ENCODE measurements around the gene SWI5. TPM values are rescaled to one million over a fixed set of nuclear protein-coding genes. Genes with fewer than 3 reads are reported as not detected.

The SWI5 gene
- polyA plus RNA-seq, 2 donors: 16.9 to 32.7 TPM

DNA sequence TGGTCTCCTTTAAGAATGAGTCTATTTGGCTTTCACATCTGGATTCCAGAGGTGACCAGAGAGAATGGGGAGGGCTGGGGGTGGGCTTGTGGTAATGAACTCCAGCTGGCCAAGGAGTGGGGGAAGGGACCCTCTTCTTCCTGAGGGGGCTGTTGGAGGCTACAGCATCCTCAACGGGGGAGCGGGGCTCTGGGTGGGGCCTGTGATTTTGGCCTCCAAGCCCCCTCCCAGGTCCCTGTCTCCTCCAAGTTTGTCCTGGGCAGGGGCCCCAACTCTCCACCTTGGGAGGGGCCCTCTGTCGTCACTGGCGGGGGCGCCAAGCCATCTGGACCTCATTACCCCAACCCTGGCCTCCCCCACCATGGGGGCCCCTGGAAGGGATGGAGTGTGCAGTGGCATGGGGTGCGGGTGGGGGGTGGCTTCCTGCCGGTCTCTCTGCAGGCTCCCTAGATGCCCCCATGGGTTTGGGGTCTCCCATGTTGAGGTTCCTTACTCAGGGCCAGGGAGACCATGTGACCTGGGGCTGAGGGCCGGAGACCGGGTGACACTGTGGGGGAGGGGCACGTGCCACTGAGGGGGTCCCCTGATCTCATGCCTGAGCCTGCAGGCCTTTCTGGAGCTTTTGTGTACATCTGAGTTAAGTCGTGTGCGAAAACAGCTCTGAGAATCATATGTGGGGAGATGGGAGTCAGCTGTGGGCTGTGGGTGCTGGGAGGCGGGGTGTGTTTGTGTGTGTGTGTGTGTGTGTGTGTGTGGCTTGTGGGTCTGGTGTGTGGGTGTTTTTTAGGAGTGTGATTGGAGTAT lies 32.7 kb upstream of the SWI5 start:
- peak overlapping the region in 1 of 2 donors; percentile 26 for H3K27ac ChIP-seq (ENCODE audit: low read depth in 2 of 2, low read length in 1 of 2)
- H3K4me3 ChIP-seq (ENCODE audit: low read depth in 1 of 2, low read length in 2 of 2): no peak overlapping the region

GRCh38 chr9:128244091-128244836 lies 31.8 kb upstream of the SWI5 start:
- 56 to 66% methylated on average over 11 to 13 of the region's 13 CpGs for WGBS, 2 donors
- H3K36me3 ChIP-seq (ENCODE audit: control insufficient read depth in 2 of 2, insufficient read depth in 2 of 2, low read length in 1 of 2): no peaks in the 10 kb centered on the region
- no peaks in the 10 kb centered on the region for H3K27me3 ChIP-seq (ENCODE audit: control insufficient read depth in 1 of 2, insufficient read depth in 2 of 2, low read length in 2 of 2)
- H3K4me3 ChIP-seq (ENCODE audit: low read depth in 1 of 2, low read length in 2 of 2): no peak overlapping the region
- H3K27ac ChIP-seq (ENCODE audit: low read depth in 2 of 2, low read length in 1 of 2): peak overlapping the region; percentile 20 to 66
- H3K9me3 ChIP-seq (ENCODE audit: control insufficient read depth in 2 of 2, insufficient read depth in 1 of 2, low read depth in 1 of 2, low read length in 1 of 2): no peaks in the 10 kb centered on the region
- peaks cover 0 to 5% of the 10 kb centered on the region in 2 donors for H3K4me1 ChIP-seq (ENCODE audit: control insufficient read depth in 2 of 2, insufficient read depth in 2 of 2, low read length in 1 of 2)

More for the DNA sequence above, 32.7 kb upstream of the SWI5 start:
- H3K9me3 ChIP-seq (ENCODE audit: control insufficient read depth in 2 of 2, insufficient read depth in 1 of 2, low read depth in 1 of 2, low read length in 1 of 2): no peaks in the 10 kb centered on the region
- no peaks in the 10 kb centered on the region for H3K36me3 ChIP-seq (ENCODE audit: control insufficient read depth in 2 of 2, insufficient read depth in 2 of 2, low read length in 1 of 2)
- peaks cover 0 to 5% of the 10 kb centered on the region in 2 donors for H3K4me1 ChIP-seq (ENCODE audit: control insufficient read depth in 2 of 2, insufficient read depth in 2 of 2, low read length in 1 of 2)
- no peaks in the 10 kb centered on the region for H3K27me3 ChIP-seq (ENCODE audit: control insufficient read depth in 1 of 2, insufficient read depth in 2 of 2, low read length in 2 of 2)
- 58 to 64% methylated on average over 13 of the region's 13 CpGs for WGBS, 2 donors

DNA sequence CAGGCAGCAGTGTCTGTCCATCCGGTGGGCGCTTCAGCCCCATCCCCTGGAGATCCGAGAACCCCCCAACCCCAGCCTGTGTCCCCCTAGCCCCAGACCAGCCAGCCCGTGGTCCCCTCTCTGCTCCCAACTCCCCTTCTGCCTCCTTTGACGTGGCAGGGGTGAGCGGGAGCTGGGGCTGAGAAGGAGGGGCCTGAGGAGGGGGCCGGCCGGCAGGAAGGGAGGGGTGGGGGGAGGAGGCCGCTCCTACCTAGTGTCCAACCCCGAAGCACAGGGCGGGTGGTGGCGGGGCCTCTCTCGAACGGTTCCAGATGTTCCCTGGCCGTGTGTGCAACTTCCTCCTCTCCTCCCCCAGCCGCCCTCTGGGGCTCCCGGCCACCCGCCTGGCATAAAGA lies 31.2 kb upstream of the SWI5 start:
- 34% methylated on average over 12 to 18 of the region's 18 CpGs for WGBS, 2 donors
- H3K36me3 ChIP-seq (ENCODE audit: control insufficient read depth in 2 of 2, insufficient read depth in 2 of 2, low read length in 1 of 2): no peaks in the 10 kb centered on the region
- H3K27me3 ChIP-seq (ENCODE audit: control insufficient read depth in 1 of 2, insufficient read depth in 2 of 2, low read length in 2 of 2): no peaks in the 10 kb centered on the region
- no peaks in the 10 kb centered on the region for H3K9me3 ChIP-seq (ENCODE audit: control insufficient read depth in 2 of 2, insufficient read depth in 1 of 2, low read depth in 1 of 2, low read length in 1 of 2)
- H3K4me1 ChIP-seq (ENCODE audit: control insufficient read depth in 2 of 2, insufficient read depth in 2 of 2, low read length in 1 of 2): peaks cover 0 to 6% of the 10 kb centered on the region in 2 donors
- H3K4me3 ChIP-seq (ENCODE audit: low read depth in 1 of 2, low read length in 2 of 2): no peak overlapping the region
- peak overlapping the region in 1 of 2 donors; percentile 20 for H3K27ac ChIP-seq (ENCODE audit: low read depth in 2 of 2, low read length in 1 of 2)

DNA sequence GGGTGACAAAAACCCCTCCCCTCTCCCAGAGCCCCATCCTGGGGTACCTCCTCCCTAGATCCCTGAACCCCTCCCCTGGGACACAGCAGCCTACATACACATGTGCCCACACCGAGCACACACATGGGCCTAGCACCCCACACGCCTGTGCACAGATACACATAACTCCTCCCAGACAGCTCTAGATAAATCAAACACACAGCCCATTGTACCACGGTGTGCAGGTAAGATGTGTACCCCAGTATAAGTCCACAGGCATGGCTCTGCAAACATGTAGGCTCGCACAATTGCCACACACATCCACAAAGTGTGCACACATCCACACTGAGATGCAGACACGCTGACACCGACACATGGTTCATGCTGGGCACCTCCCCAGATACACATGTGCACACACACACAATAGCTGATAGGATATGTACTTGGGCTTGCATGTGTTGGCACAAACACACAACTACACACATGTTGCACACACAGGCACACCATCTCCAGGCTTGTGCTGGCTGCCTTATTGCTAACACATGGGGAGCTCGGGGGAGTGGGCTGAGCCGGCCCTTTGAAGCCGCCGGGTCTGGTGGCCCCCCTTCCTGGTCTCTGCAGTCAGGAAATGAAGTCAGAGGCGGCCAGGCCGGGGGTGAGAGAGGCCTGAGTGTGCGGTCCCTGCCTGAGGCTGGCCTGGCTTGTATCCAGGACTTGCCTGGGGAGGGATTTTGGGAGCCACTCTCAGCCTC lies 30.5 kb upstream of the SWI5 start:
- H3K4me1 ChIP-seq (ENCODE audit: control insufficient read depth in 2 of 2, insufficient read depth in 2 of 2, low read length in 1 of 2): peaks cover under 1 to 9% of the 10 kb centered on the region in 2 donors
- H3K27ac ChIP-seq (ENCODE audit: low read depth in 2 of 2, low read length in 1 of 2): peak overlapping the region in 1 of 2 donors; percentile 7
- no peak overlapping the region for H3K4me3 ChIP-seq (ENCODE audit: low read depth in 1 of 2, low read length in 2 of 2)
- H3K9me3 ChIP-seq (ENCODE audit: control insufficient read depth in 2 of 2, insufficient read depth in 1 of 2, low read depth in 1 of 2, low read length in 1 of 2): no peaks in the 10 kb centered on the region
- WGBS, 2 donors: 53% methylated on average over 13 of the region's 13 CpGs
- no peaks in the 10 kb centered on the region for H3K27me3 ChIP-seq (ENCODE audit: control insufficient read depth in 1 of 2, insufficient read depth in 2 of 2, low read length in 2 of 2)
- no peaks in the 10 kb centered on the region for H3K36me3 ChIP-seq (ENCODE audit: control insufficient read depth in 2 of 2, insufficient read depth in 2 of 2, low read length in 1 of 2)

DNA sequence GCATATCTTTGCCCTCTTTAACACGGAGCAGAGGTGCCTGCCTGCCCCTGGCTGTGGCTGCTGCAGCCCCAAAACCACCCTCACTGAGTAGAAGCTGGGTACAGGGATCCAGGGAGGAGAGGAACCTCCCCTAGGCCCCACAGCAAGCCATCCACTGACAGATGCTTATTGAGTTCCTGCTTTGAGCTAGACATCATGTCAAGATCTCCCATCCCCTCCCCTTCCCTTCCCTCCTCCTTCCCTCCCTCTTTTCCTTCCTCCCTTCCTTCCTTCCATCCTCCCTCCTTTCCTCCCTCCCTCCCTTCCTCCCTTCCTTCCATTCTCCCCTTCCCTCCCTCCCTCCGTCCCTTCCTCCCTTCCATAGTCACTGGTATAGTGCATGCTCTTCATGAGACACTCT lies 29.6 kb upstream of the SWI5 start:
- WGBS, 2 donors: 68 to 71% methylated on average over 2 of the region's 2 CpGs
- no peak overlapping the region for H3K4me3 ChIP-seq (ENCODE audit: low read depth in 1 of 2, low read length in 2 of 2)
- H3K27ac ChIP-seq (ENCODE audit: low read depth in 2 of 2, low read length in 1 of 2): peak overlapping the region in 1 of 2 donors; percentile 3
- no peaks in the 10 kb centered on the region for H3K36me3 ChIP-seq (ENCODE audit: control insufficient read depth in 2 of 2, insufficient read depth in 2 of 2, low read length in 1 of 2)
- H3K27me3 ChIP-seq (ENCODE audit: control insufficient read depth in 1 of 2, insufficient read depth in 2 of 2, low read length in 2 of 2): no peaks in the 10 kb centered on the region
- no peaks in the 10 kb centered on the region for H3K9me3 ChIP-seq (ENCODE audit: control insufficient read depth in 2 of 2, insufficient read depth in 1 of 2, low read depth in 1 of 2, low read length in 1 of 2)
- peaks cover 3 to 15% of the 10 kb centered on the region in 2 donors for H3K4me1 ChIP-seq (ENCODE audit: control insufficient read depth in 2 of 2, insufficient read depth in 2 of 2, low read length in 1 of 2)

DNA sequence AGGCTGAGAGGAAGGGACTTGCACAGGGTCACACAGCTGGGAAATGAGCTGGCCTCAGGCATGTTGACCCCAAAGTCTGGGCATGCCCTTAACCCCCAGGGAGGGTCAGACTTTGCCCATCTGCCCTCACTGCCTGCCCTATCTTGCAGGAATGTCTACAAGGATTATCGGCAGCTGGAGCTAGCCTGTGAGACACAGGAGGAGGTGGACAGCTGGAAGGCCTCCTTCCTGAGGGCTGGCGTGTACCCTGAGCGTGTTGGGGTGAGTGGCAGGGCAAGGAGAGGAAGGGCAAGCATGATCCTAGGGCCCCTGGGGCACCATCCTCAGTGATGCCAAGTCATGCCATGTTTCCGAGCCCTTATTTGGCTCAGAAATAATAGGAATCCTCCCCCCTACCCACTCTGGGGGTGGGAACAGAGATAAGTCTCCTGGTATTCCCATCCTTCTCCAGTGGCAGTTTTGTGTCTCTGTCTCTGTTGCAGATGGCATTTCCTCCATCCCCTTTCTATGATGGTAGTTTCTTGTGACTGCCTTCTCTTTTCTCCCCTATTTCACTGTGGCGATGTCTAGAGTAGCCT lies 28.8 kb upstream of the SWI5 start:
- no peaks in the 10 kb centered on the region for H3K36me3 ChIP-seq (ENCODE audit: control insufficient read depth in 2 of 2, insufficient read depth in 2 of 2, low read length in 1 of 2)
- H3K4me1 ChIP-seq (ENCODE audit: control insufficient read depth in 2 of 2, insufficient read depth in 2 of 2, low read length in 1 of 2): peaks cover 3 to 17% of the 10 kb centered on the region in 2 donors
- 70 to 78% methylated on average over 5 of the region's 5 CpGs for WGBS, 2 donors
- H3K27ac ChIP-seq (ENCODE audit: low read depth in 2 of 2, low read length in 1 of 2): no peak overlapping the region
- no peak overlapping the region for H3K4me3 ChIP-seq (ENCODE audit: low read depth in 1 of 2, low read length in 2 of 2)
- H3K9me3 ChIP-seq (ENCODE audit: control insufficient read depth in 2 of 2, insufficient read depth in 1 of 2, low read depth in 1 of 2, low read length in 1 of 2): no peaks in the 10 kb centered on the region
- no peaks in the 10 kb centered on the region for H3K27me3 ChIP-seq (ENCODE audit: control insufficient read depth in 1 of 2, insufficient read depth in 2 of 2, low read length in 2 of 2)

DNA sequence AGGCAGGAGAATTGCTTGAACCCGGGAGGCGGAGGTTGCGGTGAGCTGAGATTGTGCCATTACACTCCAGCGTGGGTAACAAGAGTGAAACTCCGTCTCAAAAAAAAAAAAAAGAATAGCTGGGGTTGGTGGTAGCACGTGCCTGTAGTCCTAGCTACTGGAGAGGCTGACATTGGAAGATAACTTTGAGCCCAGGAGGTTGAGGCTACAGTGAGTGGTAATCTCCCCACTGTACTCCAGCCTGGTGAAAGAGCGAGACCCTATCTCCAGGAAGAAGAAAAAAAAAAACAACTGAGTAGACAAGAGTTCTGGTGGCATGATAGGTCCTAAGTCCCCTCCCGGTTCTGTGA lies 26.5 kb upstream of the SWI5 start:
- H3K36me3 ChIP-seq (ENCODE audit: control insufficient read depth in 2 of 2, insufficient read depth in 2 of 2, low read length in 1 of 2): peaks cover 0 to 2% of the 10 kb centered on the region in 2 donors
- H3K27ac ChIP-seq (ENCODE audit: low read depth in 2 of 2, low read length in 1 of 2): no peak overlapping the region
- H3K4me3 ChIP-seq (ENCODE audit: low read depth in 1 of 2, low read length in 2 of 2): peak overlapping the region in 1 of 2 donors; percentile 27
- no peaks in the 10 kb centered on the region for H3K27me3 ChIP-seq (ENCODE audit: control insufficient read depth in 1 of 2, insufficient read depth in 2 of 2, low read length in 2 of 2)
- 76 to 85% methylated on average over 8 of the region's 8 CpGs for WGBS, 2 donors
- H3K9me3 ChIP-seq (ENCODE audit: control insufficient read depth in 2 of 2, insufficient read depth in 1 of 2, low read depth in 1 of 2, low read length in 1 of 2): no peaks in the 10 kb centered on the region
- peaks cover 3 to 24% of the 10 kb centered on the region in 2 donors for H3K4me1 ChIP-seq (ENCODE audit: control insufficient read depth in 2 of 2, insufficient read depth in 2 of 2, low read length in 1 of 2)

DNA sequence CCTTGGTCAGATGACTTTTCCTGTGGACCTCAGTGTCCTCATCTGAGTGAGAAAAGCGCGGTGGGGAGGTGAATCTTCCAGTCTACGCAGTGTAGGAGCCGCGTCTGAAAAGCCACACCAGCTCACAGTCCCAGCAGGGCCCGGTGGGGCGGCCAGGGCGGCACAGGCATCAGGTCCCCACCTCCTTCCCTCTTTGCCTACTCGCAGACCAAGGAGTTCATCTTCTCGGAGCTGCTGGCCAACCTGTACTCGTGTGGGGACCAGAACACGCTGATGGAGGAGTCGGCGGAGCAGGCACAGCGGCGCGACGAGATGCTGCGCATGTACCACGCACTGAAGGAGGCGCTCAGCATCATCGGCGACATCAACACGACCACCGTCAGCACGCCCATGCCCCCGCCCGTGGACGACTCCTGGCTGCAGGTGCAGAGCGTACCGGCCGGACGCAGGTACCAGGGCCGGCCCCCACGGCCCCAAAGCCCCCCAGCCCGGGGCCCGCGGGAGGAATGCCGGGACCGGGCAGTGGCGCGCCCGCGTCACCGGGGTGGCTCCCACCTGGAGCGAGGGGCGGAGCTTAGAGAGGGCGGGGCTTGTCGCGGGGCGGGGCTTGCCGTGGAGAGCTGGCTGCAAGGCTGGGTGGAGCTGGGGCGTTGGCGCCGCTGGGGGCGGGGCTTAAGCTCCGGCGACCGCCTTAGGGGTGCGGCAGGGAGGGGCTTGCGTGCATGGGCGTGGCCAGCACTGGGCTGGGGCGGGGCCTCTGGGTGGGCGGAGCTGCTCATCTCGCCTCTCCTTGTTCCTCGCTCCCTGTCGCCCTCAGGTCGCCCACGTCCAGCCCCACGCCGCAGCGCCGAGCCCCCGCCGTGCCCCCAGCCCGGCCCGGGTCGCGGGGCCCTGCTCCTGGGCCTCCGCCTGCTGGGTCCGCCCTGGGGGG lies 25.9 kb upstream of the SWI5 start:
- Histone ChIP-seq H3K36me3 (ENCODE audit: control insufficient read depth in 2 of 2, insufficient read depth in 2 of 2, low read length in 1 of 2) (peaks cover 0 to 2% of the 10 kb centered on the region in 2 donors), H3K9me3 (ENCODE audit: control insufficient read depth in 2 of 2, insufficient read depth in 1 of 2, low read depth in 1 of 2, low read length in 1 of 2) (no peaks in the 10 kb centered on the region), H3K4me3 (ENCODE audit: low read depth in 1 of 2, low read length in 2 of 2) (peak overlapping the region; percentile 34 to 42), H3K27me3 (ENCODE audit: control insufficient read depth in 1 of 2, insufficient read depth in 2 of 2, low read length in 2 of 2) (no peaks in the 10 kb centered on the region), H3K27ac (ENCODE audit: low read depth in 2 of 2, low read length in 1 of 2) (peak overlapping the region; percentile 50 to 61), H3K4me1 (ENCODE audit: control insufficient read depth in 2 of 2, insufficient read depth in 2 of 2, low read length in 1 of 2) (peaks cover 3 to 24% of the 10 kb centered on the region in 2 donors)
- WGBS, 2 donors: 15 to 20% methylated on average over 61 to 81 of the region's 81 CpGs
